ENCODE data around the gene RNF187.
A peak's percentile ranks its signal among the peaks of the same experiment; 100 is the strongest.

The RNF187 gene

DNA sequence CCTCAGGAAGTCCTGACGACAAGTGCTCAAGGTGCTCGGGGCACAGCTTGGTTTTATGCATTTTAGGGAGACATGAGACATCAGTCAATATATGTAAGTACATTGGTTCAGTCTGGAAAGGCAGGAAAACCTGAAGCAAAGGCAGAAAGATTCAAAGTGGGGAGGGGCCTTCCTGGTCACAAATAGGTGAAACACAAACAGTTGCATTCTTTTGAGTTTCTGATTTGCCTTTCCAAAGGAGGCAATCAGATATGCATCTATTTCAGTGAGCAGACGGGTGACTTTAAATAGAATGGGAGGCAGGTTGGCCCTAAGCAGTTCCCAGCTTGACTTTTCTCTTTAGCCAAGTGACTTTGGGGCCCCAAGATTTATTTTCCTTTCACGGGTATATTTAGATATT lies 8.9 kb upstream of the RNF187 start:
- DNase-seq (ENCODE audit: low read depth in 1 of 2, low spot score in 1 of 2): no peak
- in situ Hi-C loops (cut with HindIII; ENCODE audit: low pct_unique_long_range_greater_than_20kb, low sequenced_read_pairs): no loop called here
- no peak for TF ChIP-seq JUND (IDR thresholded peaks at IDR 0.05; ENCODE audit: low read depth)

DNA sequence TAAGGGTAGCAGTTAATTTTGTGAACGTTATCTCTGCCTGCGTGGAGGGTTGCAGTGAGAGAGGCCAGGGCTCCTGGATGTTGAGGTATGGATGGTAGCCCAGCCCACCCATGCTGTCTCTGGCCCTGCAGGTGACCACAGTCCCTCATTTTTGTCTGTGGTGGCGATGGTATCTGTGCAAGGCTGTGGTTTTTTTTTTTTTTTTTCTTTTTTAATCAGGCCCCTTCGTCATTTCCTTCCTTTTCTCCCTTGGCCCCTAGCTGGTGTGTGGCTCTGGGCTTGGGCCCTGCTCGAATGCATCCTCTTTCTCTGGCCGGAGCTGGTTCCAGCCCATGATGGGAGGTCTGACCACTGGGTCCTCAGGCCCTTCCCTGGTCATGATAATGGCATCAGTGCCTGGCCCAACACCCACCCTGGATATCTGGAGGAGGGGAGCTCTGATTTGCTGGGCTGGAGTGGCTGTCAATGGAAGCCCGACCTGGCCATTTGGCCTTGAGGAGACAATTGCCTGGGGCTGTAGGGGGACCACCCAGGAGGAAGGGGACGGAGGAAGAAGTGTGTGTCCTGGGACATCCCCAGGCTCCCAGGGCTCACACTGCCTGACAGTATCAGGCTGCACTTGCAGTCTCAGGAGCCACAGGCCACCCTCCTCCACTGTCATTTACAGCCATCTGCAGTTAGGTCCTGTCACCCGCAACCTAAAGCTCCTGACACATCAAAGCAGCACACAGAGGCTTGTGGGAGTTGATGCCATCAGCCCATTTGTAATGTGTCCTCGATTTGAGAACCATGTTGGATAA lies 8.1 kb upstream of the RNF187 start:
- TF ChIP-seq JUND (IDR thresholded peaks at IDR 0.05; ENCODE audit: low read depth): no peak
- DNase-seq (ENCODE audit: low read depth in 1 of 2, low spot score in 1 of 2): no peak

DNA sequence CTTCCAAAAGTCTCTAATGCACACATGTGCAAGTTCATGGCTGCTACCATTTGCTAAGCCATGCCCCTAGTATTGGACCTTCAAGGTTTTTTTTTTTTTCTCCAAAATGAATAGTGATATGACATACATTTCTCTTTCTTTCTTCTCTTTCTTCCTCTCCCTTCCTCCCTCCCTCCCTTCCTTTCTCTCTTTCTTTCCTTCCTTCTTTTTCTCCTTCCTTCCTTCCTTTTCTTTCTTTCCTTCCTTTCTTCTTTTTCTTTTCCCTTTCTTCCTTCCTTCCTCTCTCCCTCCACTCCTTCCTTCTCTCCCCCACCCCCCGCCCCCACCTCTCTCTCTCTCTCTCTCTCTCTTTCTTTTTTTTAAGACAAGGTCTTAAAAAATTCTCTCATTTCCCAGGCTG lies 3.4 kb upstream of the RNF187 start:
- no peak for DNase-seq (ENCODE audit: low read depth in 1 of 2, low spot score in 1 of 2)
- no peak for TF ChIP-seq JUND (IDR thresholded peaks at IDR 0.05; ENCODE audit: low read depth)
- in situ Hi-C loops (cut with HindIII; ENCODE audit: low pct_unique_long_range_greater_than_20kb, low sequenced_read_pairs): no loop called here

More for the DNA sequence above, 8.1 kb upstream of the RNF187 start:
- in situ Hi-C loops (cut with HindIII; ENCODE audit: low pct_unique_long_range_greater_than_20kb, low sequenced_read_pairs): no loop called here

DNA sequence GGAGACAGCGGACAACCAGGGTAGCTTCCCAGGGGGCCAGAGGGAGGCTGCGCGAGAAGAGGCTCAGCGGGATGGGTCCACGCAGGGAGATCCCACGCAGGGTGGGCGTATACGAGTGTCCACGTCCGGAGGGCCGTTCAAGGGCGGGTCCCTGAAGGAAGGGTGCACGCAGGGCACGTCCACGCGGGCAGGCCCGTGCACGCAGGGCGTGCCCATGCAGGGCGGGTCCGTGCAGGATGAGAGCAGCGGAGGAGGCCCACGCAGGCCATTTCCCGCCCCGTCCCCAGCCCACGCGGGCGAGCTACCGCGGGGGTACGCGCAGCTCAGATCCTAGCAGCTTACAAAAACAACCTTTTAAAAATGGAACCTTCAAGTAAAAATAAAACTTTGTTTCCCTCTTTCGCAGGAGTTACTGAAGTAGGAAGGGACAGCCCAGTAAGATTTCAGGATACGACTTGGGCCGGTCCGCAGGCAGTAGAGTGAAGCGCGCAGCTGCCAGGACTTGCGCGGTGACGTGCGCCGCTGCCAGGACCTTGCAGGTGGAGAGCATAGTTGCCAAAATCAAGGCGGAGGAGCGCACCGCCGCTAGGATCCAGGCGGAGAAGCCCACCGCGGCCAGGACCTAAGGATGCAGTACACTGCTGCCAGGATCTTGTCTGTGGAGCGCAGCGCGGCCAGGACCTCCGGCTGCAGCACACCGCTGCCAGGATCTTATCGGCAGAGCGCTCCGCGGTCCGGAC lies 416 bp upstream of the RNF187 start:
- TF ChIP-seq JUND (IDR thresholded peaks at IDR 0.05; ENCODE audit: low read depth): no peak
- in situ Hi-C loops (cut with HindIII; ENCODE audit: low pct_unique_long_range_greater_than_20kb, low sequenced_read_pairs): no loop called here
- DNase-seq (ENCODE audit: low read depth in 1 of 2, low spot score in 1 of 2): peak; percentile 92

DNA sequence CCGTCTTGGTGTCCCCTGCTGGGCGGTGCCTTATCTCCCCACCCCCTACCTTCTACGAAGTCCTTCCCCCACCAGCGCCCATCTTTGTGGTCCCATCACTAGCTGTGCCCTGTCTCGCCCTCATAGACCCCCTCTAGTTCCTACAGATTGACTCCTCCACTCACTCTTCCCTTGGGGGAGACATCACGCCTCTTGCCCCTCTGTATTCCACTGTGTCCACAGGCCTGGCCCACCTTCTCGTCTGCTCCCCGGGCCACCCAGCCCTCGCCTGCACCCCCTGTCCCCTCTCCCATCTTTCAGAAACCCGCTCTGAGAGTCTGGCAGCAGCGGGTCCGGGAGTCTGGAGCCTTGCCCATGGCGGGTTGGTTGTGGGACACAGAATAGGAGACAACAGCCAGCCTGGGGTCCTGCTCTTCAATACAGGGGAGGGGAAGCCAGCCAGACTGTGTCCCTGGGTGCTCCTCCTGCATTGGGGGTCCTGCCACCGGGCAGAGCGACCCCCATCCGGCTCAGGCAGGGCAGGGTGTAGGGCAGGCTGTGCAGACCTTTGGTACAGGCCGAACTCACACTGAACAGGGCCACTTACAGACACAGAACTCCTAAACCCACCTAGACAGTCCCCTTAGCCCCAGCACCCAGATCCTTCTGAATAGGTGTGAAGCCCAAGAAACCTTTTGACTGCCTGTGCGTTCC lies 1.1 kb downstream of the RNF187 start:
- in situ Hi-C loops (cut with HindIII; ENCODE audit: low pct_unique_long_range_greater_than_20kb, low sequenced_read_pairs): no loop called here
- DNase-seq (ENCODE audit: low read depth in 1 of 2, low spot score in 1 of 2): no peak
- no peak for TF ChIP-seq JUND (IDR thresholded peaks at IDR 0.05; ENCODE audit: low read depth)

DNA sequence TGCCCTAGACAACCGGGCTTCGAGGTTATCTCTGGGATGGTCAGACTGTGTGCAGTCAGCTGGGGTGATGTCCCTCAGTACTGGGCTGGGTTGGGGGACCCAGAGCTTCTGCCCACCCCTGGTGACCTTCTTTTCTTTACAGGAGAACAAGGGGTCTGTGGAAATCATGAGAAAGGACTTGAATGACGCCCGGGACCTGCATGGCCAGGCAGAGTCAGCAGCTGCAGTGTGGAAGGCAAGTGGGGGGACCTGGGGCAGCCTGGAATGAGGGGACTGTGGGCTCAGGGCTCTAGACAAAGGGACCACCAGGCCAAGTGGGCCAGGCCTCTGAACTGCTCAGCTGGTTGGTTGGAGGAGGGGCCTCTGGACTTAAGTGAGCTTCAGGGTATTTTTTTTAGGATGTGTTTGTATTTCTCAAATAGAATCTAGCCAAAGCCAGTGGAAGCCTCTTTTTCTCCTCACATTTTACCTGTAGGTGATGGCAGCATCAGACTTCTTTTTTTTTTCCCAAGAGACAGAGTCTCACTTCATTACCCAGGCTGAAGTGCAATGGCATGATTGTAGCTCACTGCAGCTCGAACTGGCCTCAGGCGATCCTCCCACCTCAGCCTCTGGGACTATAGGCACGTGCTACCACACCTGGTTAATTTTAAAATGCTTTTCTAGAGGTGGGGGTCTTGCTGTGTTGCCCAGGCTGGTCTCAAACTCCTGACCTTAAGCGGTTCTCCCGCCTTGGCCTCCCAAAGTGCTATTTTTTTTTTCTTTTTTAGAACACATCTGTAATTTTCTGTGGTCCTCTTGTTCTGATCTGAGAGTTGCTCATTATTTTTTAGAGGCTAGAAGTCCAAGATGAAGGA lies 1.9 kb downstream of the RNF187 start:
- in situ Hi-C loops (cut with HindIII; ENCODE audit: low pct_unique_long_range_greater_than_20kb, low sequenced_read_pairs): no loop called here
- no peak for DNase-seq (ENCODE audit: low read depth in 1 of 2, low spot score in 1 of 2)
- TF ChIP-seq JUND (IDR thresholded peaks at IDR 0.05; ENCODE audit: low read depth): no peak

DNA sequence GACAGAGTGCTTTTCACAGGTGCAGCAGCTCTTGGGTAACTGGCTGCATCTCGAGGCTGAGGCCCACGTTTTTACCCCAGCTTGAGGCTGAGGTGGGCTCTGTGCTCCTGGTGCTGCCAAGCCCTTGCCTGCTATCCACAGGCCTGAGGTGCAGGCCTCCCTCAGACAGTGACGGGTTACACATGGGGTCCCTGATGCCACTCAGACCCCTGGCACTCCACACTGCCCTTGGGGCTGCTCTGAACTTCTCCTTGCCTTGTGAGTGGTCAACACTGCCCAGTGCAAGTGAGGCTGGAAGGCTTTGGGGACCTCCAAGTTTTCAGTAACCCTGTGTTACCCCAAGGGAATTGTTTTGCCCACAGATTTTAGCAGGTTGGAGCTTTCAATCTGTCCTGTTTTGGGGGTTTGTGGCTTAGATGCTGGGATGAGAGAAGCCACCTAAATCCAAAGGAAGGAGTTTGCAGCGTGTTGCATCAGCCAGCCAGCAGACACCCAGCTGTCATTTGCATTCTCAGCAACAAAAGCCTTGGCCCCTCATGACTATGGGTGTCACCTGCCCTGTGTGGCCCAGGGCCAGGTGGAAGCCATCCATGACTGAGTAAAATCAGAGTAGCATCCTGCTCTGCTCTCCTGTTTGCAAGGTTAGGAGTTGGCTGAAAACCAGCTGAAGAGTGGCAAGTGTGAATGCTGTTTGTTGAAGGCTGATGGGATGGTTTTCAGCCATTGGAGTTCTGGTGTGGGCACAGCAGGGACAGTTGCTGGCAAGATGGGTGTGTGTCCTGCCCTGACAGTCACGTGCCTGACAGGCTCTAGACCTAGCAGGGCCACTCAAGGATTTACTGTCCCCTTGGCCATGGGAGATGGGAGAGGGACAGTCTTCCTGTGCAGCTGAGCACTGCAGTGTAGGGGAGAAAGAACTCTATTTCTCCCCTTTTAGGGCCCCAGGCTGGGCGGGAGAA lies 3.2 kb downstream of the RNF187 start:
- TF ChIP-seq JUND (IDR thresholded peaks at IDR 0.05; ENCODE audit: low read depth): no peak
- in situ Hi-C loops (cut with HindIII; ENCODE audit: low pct_unique_long_range_greater_than_20kb, low sequenced_read_pairs): no loop called here
- DNase-seq (ENCODE audit: low read depth in 1 of 2, low spot score in 1 of 2): peak in 1 of 2 experiments; percentile 52

DNA sequence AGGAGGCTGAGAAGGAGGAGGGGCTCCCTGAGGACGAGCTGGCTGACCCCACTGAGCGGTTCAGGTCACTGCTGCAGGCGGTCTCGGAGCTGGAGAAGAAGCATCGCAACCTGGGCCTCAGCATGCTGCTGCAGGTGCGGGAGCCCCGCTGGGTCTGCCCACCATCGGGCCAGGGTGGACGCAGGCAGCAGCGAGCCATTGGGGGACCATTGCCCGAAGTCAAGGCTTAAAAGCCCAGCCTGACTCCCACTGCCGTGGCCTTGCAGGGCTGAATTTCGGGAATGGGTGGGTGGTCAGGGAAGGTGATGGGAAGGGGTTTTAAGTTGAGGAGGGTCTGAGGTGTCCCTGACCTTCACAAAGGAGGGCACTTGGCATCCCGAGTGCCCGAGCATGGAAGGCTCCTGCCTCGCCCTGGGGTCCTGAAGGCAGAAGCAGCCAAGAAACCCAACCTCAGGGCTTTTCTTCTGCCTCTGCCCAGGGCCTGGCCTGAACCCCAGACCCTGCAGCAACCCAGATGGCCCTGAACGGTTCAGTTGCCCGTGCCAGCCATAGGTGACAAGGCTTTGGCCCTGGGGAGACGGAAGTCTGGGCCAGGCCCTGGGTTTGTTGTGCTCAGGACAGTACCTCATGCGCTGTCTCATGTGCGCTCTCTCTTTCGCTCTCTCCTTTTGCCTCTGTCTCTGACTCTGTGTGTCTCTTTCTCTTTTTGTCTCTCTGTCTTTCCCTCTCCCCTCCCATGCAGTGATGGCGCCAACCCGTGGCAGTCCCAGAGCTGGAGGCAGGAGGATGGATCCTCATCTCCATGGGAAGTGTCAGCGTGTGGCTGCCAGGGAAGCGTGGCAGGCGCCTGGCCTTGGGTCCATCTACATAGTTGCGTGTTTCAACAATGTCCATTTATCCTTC lies 6.2 kb downstream of the RNF187 start:
- TF ChIP-seq JUND (IDR thresholded peaks at IDR 0.05; ENCODE audit: low read depth): no peak
- in situ Hi-C loops (cut with HindIII; ENCODE audit: low pct_unique_long_range_greater_than_20kb, low sequenced_read_pairs): no loop called here
- no peak for DNase-seq (ENCODE audit: low read depth in 1 of 2, low spot score in 1 of 2)

DNA sequence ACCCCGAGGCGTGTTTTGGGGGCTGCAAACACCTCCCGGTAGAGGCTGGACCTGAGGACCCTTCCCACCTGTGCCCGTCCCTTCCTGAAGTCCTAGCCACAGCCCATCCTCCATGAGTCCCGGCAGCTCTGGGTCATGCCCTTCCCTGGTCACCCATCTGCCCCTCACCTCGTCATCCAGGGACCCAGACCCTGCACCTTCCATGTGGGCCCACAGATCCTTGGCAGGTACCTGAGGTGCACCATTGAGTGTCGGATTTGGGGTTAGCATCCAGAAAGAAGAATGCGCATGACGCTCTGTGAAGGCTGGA lies 6.8 kb downstream of the RNF187 start:
- in situ Hi-C loops (cut with HindIII; ENCODE audit: low pct_unique_long_range_greater_than_20kb, low sequenced_read_pairs): no loop called here

DNA sequence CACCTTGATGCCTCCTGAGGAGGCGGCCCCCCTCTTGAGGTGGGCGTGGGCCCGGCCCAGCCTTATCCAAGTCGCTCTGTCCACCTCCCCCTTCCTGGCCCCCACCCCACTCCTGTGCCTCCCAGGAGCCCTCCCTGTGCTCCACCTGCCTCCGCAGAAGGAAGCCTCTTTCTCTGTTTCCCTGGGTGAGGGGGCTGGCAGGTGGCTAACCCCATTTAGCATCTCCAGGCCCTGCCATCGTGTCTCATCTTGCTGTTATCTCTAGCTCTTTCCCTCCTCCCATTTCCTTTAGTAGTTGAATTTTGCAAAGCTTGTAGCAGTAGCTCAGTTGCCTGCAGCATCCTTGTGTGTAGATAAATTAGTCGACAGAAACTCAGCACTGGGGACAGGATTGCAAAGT lies 7.2 kb downstream of the RNF187 start:
- DNase-seq (ENCODE audit: low read depth in 1 of 2, low spot score in 1 of 2): no peak
- no peak for TF ChIP-seq JUND (IDR thresholded peaks at IDR 0.05; ENCODE audit: low read depth)

More for the DNA sequence above, 6.8 kb downstream of the RNF187 start:
- no peak for DNase-seq (ENCODE audit: low read depth in 1 of 2, low spot score in 1 of 2)
- no peak for TF ChIP-seq JUND (IDR thresholded peaks at IDR 0.05; ENCODE audit: low read depth)

More for the DNA sequence above, 7.2 kb downstream of the RNF187 start:
- in situ Hi-C loops (cut with HindIII; ENCODE audit: low pct_unique_long_range_greater_than_20kb, low sequenced_read_pairs): no loop called here

All from T47D (cell line).